Bronchial epithelial cell (primary cell): Measurements from ENCODE around the gene SNAPC3. TPM values are rescaled to one million over a fixed set of nuclear protein-coding genes. Genes with fewer than 3 reads are reported as not detected.

ENCODE experiments used
- DNase-seq: peaks from one replicate; pipeline ENCODE4 v3.0.0-alpha.2; 2010; ENCODE audit warnings: low read depth
- FAIRE-seq: peaks from 2 replicates; lab custom pipeline; 2011; peaks lifted over from hg19 to GRCh38; lab: Jason Lieb, UNC
- H3K27me3 ChIP-seq: 2 replicates; pipeline ENCODE4 v1.5.1; 2011; ENCODE audit warnings: low read length; ENCODE audit not compliant: control insufficient read depth, insufficient read depth
- H3K36me3 ChIP-seq: 2 replicates; pipeline ENCODE4 v1.5.1; 2011; ENCODE audit warnings: low read length; ENCODE audit not compliant: control insufficient read depth, insufficient read depth
- H3K4me3 ChIP-seq: 2 replicates; pipeline ENCODE4 v1.5.1; 2011; ENCODE audit warnings: mild to moderate bottlenecking, low read depth, low read length, control low read depth
- CTCF ChIP-seq: IDR thresholded peaks from 2 replicates; pipeline ENCODE4 v1.5.1; 2011; ENCODE audit warnings: mild to moderate bottlenecking, moderate library complexity, low read length, control low read depth, inconsistent platforms; ENCODE audit not compliant: insufficient read depth, severe bottlenecking
- total RNA-seq: library from RNA; depleted of rRNA; stranded (reverse); fragments of >200 nt; gene quantifications from 2 replicates; pipeline ENCODE4 v1.2.1, GENCODE V29; 2014

The SNAPC3 gene
- total RNA-seq, 1 donor from 2014 or later, result 33.7 TPM

- FAIRE-seq (no peak), DNase-seq (no peak)
- H3K27me3 ChIP-seq, result no peaks in the 10 kb centered on the region
- H3K36me3 ChIP-seq, result no peaks in the 10 kb centered on the region
- H3K4me3 ChIP-seq, result no peak overlapping the region
- TF ChIP-seq CTCF, result no peak
Observed at GRCh38 chr9:15501179-15501578, 78.5 kb downstream of the SNAPC3 start.

GRCh38 chr9:15501803-15502202 is 79.1 kb downstream of the SNAPC3 start:
- H3K27me3 ChIP-seq, result no peaks in the 10 kb centered on the region
- no peak for DNase-seq
- no peak for TF ChIP-seq CTCF
- H3K36me3 ChIP-seq, result no peaks in the 10 kb centered on the region
- FAIRE-seq, result no peak
- H3K4me3 ChIP-seq, result no peak overlapping the region

GRCh38 chr9:15505921-15506320 is 83.2 kb downstream of the SNAPC3 start:
- no peak for FAIRE-seq

GRCh38 chr9:15509931-15510788 is 87.5 kb downstream of the SNAPC3 start:
- DNase-seq, result no peak

More at GRCh38 chr9:15505921-15506320, 83.2 kb downstream of the SNAPC3 start:
- DNase-seq, result no peak
- no peak overlapping the region for H3K4me3 ChIP-seq
- H3K36me3 ChIP-seq, result no peaks in the 10 kb centered on the region
- no peaks in the 10 kb centered on the region for H3K27me3 ChIP-seq
- no peak for TF ChIP-seq CTCF

GRCh38 chr9:15510789-15511575 is 88.3 kb downstream of the SNAPC3 start, which contains the start of gene PSIP1:
PSIP1 (minus strand) TSS chr9:15510970; CDS start chr9:15510188, 782 bp downstream.
- FAIRE-seq (no peak), DNase-seq (peak; percentile 62)
- TF ChIP-seq CTCF, result no peak
- peak within 1 kb of the TSS; percentile 92 for H3K4me3 ChIP-seq
- no peaks in the 10 kb centered on the region for H3K27me3 ChIP-seq
- H3K36me3 ChIP-seq, result no peaks in the 10 kb centered on the region

More at GRCh38 chr9:15509931-15510788, 87.5 kb downstream of the SNAPC3 start:
- no peaks in the 10 kb centered on the region for H3K27me3 ChIP-seq
- H3K36me3 ChIP-seq, result no peaks in the 10 kb centered on the region
- H3K4me3 ChIP-seq, result peak overlapping the region; percentile 92
- FAIRE-seq, result no peak
- TF ChIP-seq CTCF, result no peak

Other genes starting within 250 kb of the SNAPC3 start
- gene TTC39B, start 115.7 kb upstream of the SNAPC3 start, total RNA-seq, result 8.7 and 16.4 TPM in 2 replicates
- gene PSIP1, start 88.1 kb downstream of the SNAPC3 start, total RNA-seq, result 10.5 and 23.0 TPM in 2 replicates
- gene CCDC171, start 130.2 kb downstream of the SNAPC3 start, total RNA-seq, result 1.6 and 2.8 TPM in 2 replicates